ENCODE data around the gene SPSB1. TPM values are rescaled to one million over a fixed set of nuclear protein-coding genes. Genes with fewer than 3 reads are reported as not detected.

Gene SPSB1
- total and polyA plus RNA-seq, 2 experiments from 2014 or later = 2.4 to 6.8 TPM

- Histone ChIP-seq H3K27ac (ENCODE audit: low read depth) (no peak overlapping the region), H2AFZ (no peak overlapping the region; the same call in 1 of the 2 replicates), H4K20me1 (replicated peaks; ENCODE audit: insufficient read depth) (no peaks in the 10 kb centered on the region), H3K4me2 (no peak overlapping the region; the same call in 1 of the 2 replicates), H3K79me2 (replicated peaks; ENCODE audit: insufficient read depth) (no peaks in the 10 kb centered on the region), H3K36me3 (ENCODE audit: insufficient read depth) (no peaks in the 10 kb centered on the region), H3K4me3 (no peak overlapping the region), H3K4me1 (ENCODE audit: insufficient read depth) (peaks cover 29% of the 10 kb centered on the region), H3F3A (replicated peaks; ENCODE audit: low read depth) (no peaks in the 10 kb centered on the region), H3K27me3 (ENCODE audit: insufficient read depth) (no peaks in the 10 kb centered on the region), H3K9me2 (ENCODE audit: insufficient read depth) (no peaks in the 10 kb centered on the region)
- H3K27me3 Mint-ChIP-seq (ENCODE audit: insufficient read depth, low read depth, poor library complexity) = peaks cover 16% of the 10 kb centered on the region
- H3K4me3 Mint-ChIP-seq = no peak overlapping the region
- TF ChIP-seq REST (IDR thresholded peaks at IDR 0.05; ENCODE audit: unreplicated experiment) = no peak
- no peak for TF ChIP-seq CREB1 (CRISPR knock-in tag; IDR thresholded peaks at IDR 0.05; ENCODE audit: low read depth)
- TF ChIP-seq EZH2 (IDR thresholded peaks at IDR 0.05; ENCODE audit: low read depth, unreplicated experiment) = no peak
- TF ChIP-seq POLR2AphosphoS5 (IDR thresholded peaks at IDR 0.05; ENCODE audit: low read depth) = no peak
- no peak for TF ChIP-seq CTCF (conservative IDR thresholded peaks at IDR 0.05; ENCODE audit: low read depth in 2 of 2)
- no peak for TF ChIP-seq ZNF114 (CRISPR knock-in tag; IDR thresholded peaks at IDR 0.05)
- ATAC-seq = peak; percentile 15
- peak overlapping the region; percentile 82; the same call in 1 of the 2 replicates for H3K27ac Mint-ChIP-seq
- H3K9me3 Mint-ChIP-seq = no peaks in the 10 kb centered on the region
- H3K4me1 Mint-ChIP-seq = peaks cover 59% of the 10 kb centered on the region
- H3K36me3 Mint-ChIP-seq (ENCODE audit: low read depth) = no peaks in the 10 kb centered on the region; the same call in 2 of the 3 replicates
- peak; percentile 44 for DNase-seq (ENCODE audit: low spot score)
Observed at GRCh38 chr1:9250411-9251381, 42.0 kb upstream of the SPSB1 start.

DNA sequence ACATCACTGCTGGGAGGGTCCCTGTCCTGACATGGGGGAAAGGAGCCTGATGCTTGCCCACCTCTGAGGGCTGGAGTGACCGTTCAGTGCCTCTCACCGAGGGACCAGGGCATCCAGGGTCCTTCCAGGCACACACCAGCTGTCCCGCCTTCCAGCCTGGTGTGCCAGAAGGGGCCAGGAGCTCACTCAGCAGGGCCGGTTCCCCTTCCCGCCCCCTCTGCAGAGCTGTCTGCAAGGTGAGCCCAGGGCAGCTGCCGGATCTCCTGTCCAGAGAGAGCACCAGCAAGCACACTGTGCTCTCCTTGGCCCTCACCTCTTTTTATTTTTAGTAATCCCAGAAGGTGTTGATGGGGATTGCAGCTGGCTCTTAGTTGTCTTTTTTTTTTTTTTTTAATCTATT, 41.2 kb upstream of the SPSB1 start:
- Mint-ChIP-seq H3K4me3 (no peak overlapping the region; the same call in 2 of the 3 replicates), H3K27me3 (ENCODE audit: insufficient read depth, low read depth, poor library complexity) (peaks cover 12% of the 10 kb centered on the region), H3K36me3 (ENCODE audit: low read depth) (no peaks in the 10 kb centered on the region; the same call in 2 of the 3 replicates), H3K27ac (no peak overlapping the region), H3K9me3 (no peaks in the 10 kb centered on the region), H3K4me1 (peaks cover 59% of the 10 kb centered on the region)
- Histone ChIP-seq H3K4me1 (ENCODE audit: insufficient read depth) (peaks cover 29% of the 10 kb centered on the region), H2AFZ (no peak overlapping the region), H3K27me3 (ENCODE audit: insufficient read depth) (no peaks in the 10 kb centered on the region), H3K79me2 (replicated peaks; ENCODE audit: insufficient read depth) (no peaks in the 10 kb centered on the region), H3F3A (replicated peaks; ENCODE audit: low read depth) (no peaks in the 10 kb centered on the region), H3K4me2 (peak overlapping the region; percentile 8; the same call in 1 of the 2 replicates), H3K9me2 (ENCODE audit: insufficient read depth) (no peaks in the 10 kb centered on the region), H3K36me3 (ENCODE audit: insufficient read depth) (no peaks in the 10 kb centered on the region), H4K20me1 (replicated peaks; ENCODE audit: insufficient read depth) (no peaks in the 10 kb centered on the region), H3K27ac (ENCODE audit: low read depth) (no peak overlapping the region), H3K4me3 (no peak overlapping the region)
- ATAC-seq (peak; percentile 4; the same call in 2 of the 3 replicates), DNase-seq (ENCODE audit: low spot score) (no peak)
- TF ChIP-seq EZH2 (IDR thresholded peaks at IDR 0.05; ENCODE audit: low read depth, unreplicated experiment) = no peak
- TF ChIP-seq ZNF331 (CRISPR knock-in tag; IDR thresholded peaks at IDR 0.05; ENCODE audit: low read depth) = no peak
- no peak for TF ChIP-seq CREB1 (CRISPR knock-in tag; IDR thresholded peaks at IDR 0.05; ENCODE audit: low read depth)
- TF ChIP-seq POLR2AphosphoS5 (IDR thresholded peaks at IDR 0.05; ENCODE audit: low read depth) = no peak
- no peak for TF ChIP-seq EZH2phosphoT487 (IDR thresholded peaks at IDR 0.05; ENCODE audit: unreplicated experiment)

All from GM23338 (cell line).